T-helper 1 cell (primary cell): ENCODE measurements around the gene RPTOR.

Experiments used
- DNase-seq, 5 donors: peaks; one replicate each; pipeline ENCODE4 v3.0.0-alpha.2; 2012 to 2020

The RPTOR gene

GRCh38 chr17:80593181-80593580, 48.5 kb downstream of the RPTOR start:
- no peak for DNase-seq

DNA sequence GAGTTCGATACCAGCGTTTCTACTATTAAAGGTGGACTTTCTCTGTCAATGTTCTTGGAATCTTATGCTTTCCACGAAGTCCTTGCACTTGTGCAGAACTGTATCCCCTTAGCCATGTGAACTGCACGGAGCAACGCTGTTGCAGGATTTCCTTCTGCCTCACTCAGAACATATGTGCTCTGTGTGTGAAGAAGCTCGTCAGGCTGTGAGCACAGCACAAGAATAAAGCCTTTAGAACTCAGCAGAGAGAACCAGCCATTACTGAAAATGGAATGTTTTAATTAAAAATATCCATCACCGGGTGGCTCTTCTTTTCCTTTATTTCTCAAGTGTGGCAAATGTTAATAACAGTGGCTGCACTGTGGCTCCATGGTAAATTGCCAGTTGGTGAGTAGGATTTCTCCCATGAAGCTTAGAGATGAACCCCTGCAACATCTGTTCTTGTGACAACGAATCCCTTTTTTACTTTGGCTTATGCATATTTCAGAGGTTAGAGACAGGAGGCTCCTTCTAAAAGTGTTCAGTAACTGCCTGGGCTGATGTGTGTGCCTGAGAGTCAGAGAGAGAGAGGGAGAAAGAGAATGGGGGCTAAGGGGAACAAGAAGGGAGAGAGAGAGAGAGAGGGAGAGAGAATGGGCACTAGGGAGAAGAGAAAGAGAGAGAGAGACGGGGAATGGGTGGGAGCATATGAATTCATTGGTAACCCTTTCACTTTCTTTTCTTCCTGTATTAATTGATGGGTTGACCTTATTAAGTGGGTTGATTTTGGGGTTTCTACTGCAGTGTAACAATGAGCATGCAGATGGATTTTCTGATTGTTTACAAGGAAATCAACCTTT, 50.0 kb downstream of the RPTOR start:
- no peak for DNase-seq

GRCh38 chr17:80596760-80597608, 52.3 kb downstream of the RPTOR start:
- no peak for DNase-seq

- DNase-seq = no peak
Measured at GRCh38 chr17:80598813-80599545, 54.3 kb downstream of the RPTOR start.

- DNase-seq = no peak
Measured at GRCh38 chr17:80599546-80600305, 55.1 kb downstream of the RPTOR start.

DNA sequence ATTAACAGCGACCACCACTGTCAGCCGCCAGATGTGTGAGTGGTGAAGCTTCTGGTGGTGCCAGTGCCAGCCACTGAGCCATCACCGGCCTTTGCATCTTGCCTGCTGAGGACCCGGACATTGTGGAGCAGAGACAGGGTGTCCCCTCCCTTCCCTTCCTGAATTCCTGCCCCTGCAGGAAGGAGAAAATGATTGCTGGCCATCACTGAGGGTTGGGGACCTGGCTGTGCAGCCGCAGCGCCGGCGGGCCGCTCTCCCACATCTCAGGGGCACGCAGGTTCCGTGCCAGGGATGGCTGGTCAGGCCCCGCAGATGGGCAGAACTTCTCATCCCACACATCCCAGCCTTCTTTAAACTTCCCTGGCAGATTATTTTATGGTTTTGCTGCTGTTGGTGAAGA, 56.5 kb downstream of the RPTOR start:
- DNase-seq = no peak

- no peak for DNase-seq
Measured at GRCh38 chr17:80603396-80603795, 58.8 kb downstream of the RPTOR start.

DNA sequence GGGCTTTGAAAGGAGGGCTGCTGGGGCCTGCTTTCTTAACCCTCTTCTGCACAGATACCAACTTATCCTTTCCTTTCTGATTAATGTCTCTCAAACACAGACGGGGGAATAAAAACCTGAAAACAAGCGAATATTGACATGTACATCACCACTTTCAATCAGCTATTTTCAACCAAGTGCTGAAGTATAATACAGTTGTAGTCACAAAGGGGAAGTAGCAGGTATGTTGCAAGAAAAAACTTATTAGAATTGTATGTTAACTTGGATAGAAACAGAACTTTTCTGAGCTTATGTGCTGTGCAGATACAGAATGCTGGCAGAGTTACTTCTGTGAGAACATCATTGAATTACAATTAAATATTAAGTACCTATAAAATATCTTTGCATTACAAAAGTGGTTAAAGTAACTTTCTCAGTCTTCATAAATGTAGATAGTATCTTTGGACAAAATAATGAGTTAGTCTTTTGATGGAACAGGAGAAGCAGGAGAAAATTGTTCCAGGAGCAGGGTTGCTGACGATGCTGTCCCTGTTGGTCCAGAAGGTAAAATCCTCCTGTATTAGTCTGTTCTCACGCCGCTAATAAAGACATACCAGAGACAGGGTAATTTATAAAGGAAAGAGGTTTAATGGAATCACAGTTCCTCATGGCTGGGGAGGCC, 59.5 kb downstream of the RPTOR start:
- DNase-seq = no peak

DNA sequence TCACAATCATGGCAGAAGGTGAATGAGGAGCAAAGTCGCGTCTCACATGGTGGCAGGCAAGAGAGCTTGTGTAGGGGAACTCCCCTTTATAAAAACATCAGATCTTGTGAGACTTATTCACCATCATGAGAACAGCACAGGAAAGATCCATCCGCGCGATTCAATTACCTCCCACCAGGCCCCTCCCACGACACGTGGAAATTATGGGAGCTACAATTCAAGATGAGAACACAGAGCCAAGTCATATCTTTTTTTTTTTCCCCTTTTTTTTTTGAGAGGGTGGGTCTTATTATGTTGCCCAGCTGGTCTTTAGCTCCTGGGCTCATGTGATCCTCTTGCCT, 60.0 kb downstream of the RPTOR start:
- no peak for DNase-seq

- DNase-seq = peak in 2 of 5 donors; percentile 13 to 81
Measured at GRCh38 chr17:80605326-80606066, 60.9 kb downstream of the RPTOR start.

DNA sequence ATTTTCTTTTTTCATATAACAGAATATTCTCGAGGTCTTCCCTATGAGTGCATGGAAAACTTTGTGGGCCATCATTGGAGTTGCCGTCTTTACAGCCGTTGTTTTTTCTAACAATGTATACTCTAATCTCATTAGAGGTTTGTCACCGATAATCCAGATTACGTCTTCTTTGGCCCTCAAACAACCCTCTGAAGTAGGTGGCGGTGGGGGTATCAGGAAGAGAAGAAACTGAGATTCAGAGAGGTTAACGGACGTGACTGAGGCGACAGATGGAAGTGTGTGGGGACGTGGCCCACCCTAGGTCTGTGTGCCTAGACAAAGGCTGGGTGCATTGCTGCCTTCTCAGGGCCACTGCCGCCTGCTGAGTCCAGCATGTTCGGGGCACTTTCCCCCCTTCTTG, 63.7 kb downstream of the RPTOR start:
- no peak for DNase-seq

DNA sequence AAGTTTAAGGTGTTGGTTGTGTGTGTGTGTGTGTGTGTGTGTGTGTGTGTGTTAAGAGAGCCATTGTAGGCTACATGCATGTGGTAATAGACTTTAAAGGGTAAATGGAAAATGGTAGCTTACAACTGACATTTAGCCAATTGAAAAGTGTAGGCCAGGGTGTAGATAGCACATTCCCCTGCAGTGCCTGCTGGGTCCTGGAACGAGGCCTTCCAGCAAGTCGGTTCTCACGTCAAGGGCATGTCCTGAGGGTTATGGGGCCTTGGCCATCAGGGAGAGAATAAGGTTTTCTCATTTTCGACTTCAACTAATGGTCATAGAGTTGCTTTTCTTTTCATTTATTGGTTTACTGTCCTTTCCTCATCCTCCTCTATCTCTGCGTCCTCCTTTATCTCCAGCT, 65.1 kb downstream of the RPTOR start:
- no peak for DNase-seq

GRCh38 chr17:80611816-80612215, 67.2 kb downstream of the RPTOR start:
- no peak for DNase-seq

DNA sequence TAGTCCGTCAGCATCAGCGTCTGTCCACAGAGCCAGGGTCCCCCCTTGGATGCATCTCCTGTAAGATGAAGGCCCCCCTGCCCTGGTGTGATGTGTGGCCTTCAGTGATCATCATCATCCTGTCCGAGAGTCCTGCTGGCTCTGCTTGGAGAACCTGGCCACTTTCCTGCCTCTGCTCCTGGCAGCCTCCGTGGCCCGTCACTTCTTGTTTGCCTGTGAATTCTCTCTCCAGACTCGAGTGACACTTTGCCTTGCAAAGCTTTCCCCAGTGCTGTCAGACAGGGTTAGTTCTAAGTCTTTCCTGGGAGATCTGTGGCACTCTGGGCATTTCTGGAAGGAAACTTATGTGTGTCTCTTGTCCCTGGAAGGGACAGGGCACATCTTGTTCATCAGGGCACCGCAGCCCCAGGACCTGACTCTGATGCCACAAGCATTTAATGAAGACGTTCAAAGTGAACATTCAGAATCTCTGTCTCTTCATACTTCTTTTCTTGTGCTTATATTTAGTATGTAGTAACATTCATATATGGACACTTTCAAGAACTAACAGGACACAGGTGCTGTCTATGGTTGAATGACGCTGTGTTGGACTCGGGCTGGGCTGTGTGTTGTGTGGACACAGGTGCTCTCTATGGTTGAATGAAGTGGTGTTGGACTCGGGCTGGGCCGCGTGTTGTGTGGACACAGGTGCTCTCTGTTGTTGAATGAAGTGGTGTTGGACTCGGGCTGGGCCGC, 68.5 kb downstream of the RPTOR start:
- DNase-seq = no peak

DNA sequence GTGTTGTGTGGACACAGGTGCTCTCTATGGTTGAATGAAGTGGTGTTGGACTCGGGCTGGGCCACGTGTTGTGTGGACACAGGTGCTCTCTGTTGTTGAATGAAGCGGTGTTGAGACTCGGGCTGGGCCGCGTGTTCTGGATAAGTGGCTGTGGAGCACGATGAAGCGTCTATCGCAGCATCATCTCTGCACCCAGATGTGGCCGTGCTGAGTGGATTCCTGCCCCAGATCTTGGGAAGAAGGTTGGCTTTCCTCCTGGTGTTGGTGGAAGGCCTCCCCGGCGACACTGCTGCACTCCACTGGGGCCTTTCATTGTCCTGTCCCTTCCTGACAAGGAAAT, 69.1 kb downstream of the RPTOR start:
- no peak for DNase-seq

DNA sequence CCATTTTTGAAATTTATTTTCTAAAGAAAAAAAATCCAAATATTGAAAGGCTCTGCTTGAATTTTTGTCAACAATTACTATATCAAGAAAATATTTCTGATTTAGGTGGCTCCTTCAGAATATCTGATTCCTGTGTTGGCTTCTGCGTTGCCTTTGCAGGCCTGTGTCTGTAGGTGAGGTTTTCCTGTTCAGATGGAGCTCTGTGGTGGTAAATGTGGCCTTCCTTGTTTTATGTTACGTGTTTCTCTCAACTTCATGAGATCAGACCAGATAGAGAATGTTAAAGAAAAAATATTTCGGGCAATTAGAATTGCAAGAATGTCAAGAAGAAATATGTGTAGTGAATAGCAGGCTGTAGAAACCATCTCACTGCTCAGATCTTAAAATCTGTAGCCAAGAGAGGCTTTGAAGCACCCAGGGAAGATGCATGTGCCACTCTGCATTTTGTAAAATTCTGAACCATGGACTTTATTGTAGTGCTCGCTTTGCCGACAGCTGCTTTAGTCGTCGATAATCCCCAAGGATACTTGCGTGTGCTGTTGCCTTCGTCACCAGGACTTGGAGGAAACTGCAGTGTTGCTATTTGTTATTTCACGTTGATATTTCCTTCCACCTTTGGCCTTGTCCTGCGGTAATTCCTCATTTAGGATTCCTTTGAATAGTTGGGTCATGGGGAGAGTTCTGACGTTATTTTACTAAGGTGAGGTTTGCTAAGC, 69.9 kb downstream of the RPTOR start:
- no peak for DNase-seq

- no peak for DNase-seq
Measured at GRCh38 chr17:80615376-80615775, 70.7 kb downstream of the RPTOR start.

DNA sequence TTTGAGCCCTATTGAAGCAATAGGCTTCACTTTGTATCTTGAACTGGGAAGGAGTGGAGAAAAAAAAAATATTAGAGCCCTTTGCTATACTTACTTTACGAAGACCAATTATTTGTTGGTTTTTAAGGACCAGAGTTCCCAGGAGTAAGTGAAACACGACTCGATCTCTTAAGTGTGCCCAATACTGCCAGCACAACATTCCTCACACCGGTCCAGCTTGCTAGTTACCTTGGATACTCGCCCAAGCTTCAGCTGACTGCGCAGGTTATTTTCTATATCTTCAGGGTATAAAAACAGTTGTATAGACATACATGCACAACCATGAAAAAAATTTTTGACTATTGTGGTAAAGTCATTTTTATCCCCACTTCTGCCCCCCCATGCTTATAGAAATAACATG, 72.1 kb downstream of the RPTOR start:
- no peak for DNase-seq

- no peak for DNase-seq
Measured at GRCh38 chr17:80618304-80618703, 73.7 kb downstream of the RPTOR start.
